IMR-90 (cell line): ENCODE data around the gene TMEM50B. TPM values are rescaled to one million over a fixed set of nuclear protein-coding genes. Genes with fewer than 3 reads are reported as not detected.
"Not testable (repeated sequence)": the region's sequence is repeated elsewhere in the genome, so short reads cannot be mapped to it uniquely, and the experiment has no call there.

Source experiments
- ATAC-seq: fragments of 200-7000 bp; cut with Tn5 transposase; 2 replicates; pipeline ENCODE4 v1.9.1; 2020; ENCODE audit warnings: low read depth, mild to moderate bottlenecking, moderate library complexity
- BruUV-seq: library from RNA; stranded (reverse); fragments of 400-500 nt; replicated peaks from 2 replicates; lab custom pipeline; 2021; lab: Mats Ljungman, UMichigan
- CTCF ChIA-PET: fragments of 300-600 bp; formaldehyde crosslinking; extraction: SDS; loops from one replicate; lab custom pipeline; 2021; ENCODE audit warnings: antibody characterized with exemption; lab: Yijun Ruan, JAX
- POLR2A ChIA-PET: fragments of 300-600 bp; sonication (Branson Sonifier 250); formaldehyde crosslinking; loops from one replicate; lab custom pipeline; 2022; ENCODE audit warnings: antibody characterized with exemption; ENCODE audit not compliant: unreplicated experiment; lab: Charles Lee
- DNase-seq: peaks from one replicate; pipeline ENCODE4 v3.0.0; 2013
- H2AFZ ChIP-seq: replicated peaks from 2 replicates; pipeline ENCODE3; 2013; ENCODE audit warnings: low read length, mild to moderate bottlenecking; ENCODE audit not compliant: poor library complexity
- H2AK5ac ChIP-seq: 2 replicates; pipeline ENCODE4 v1.6.1; 2013; ENCODE audit warnings: low read depth, low read length, inconsistent platforms
- H2AK9ac ChIP-seq: replicated peaks from 2 replicates; pipeline ENCODE3; 2013; ENCODE audit warnings: mild to moderate bottlenecking, low read depth, low read length, moderate library complexity; ENCODE audit not compliant: poor library complexity
- H2BK120ac ChIP-seq: 2 replicates; pipeline ENCODE4 v1.6.1; 2013; ENCODE audit warnings: low read depth, low read length, inconsistent platforms
- H2BK15ac ChIP-seq: 3 replicates; pipeline ENCODE4 v1.6.1; 2013; ENCODE audit warnings: low read depth, low read length, inconsistent platforms
- H2BK20ac ChIP-seq: 2 replicates; pipeline ENCODE4 v1.6.1; 2013; ENCODE audit warnings: low read depth, mild to moderate bottlenecking, inconsistent platforms, low read length, moderate library complexity
- H2BK5ac ChIP-seq: 2 replicates; pipeline ENCODE4 v1.6.1; 2013; ENCODE audit warnings: mild to moderate bottlenecking, low read depth, low read length, inconsistent platforms; ENCODE audit not compliant: poor library complexity, severe bottlenecking
- H3K14ac ChIP-seq: replicated peaks from 2 replicates; pipeline ENCODE4 v1.6.1; 2013; ENCODE audit warnings: low read depth, low read length, inconsistent platforms
- H3K18ac ChIP-seq: 2 replicates; pipeline ENCODE4 v1.6.1; 2013; ENCODE audit warnings: low read depth, low read length, control low read depth
- H3K23ac ChIP-seq: 2 replicates; pipeline ENCODE4 v1.6.1; 2013; ENCODE audit warnings: low read depth, low read length, inconsistent platforms
- H3K27ac ChIP-seq: 2 replicates; pipeline ENCODE4 v1.5.1; 2013; ENCODE audit warnings: mild to moderate bottlenecking, control low read depth, low read length; ENCODE audit not compliant: insufficient read depth
- H3K27me3 ChIP-seq: 2 replicates; pipeline ENCODE4 v1.6.1; 2013; ENCODE audit warnings: low read length; ENCODE audit not compliant: control insufficient read depth, insufficient read depth
- H3K36me3 ChIP-seq: 2 replicates; pipeline ENCODE4 v1.6.1; 2013; ENCODE audit warnings: low read length, mixed read lengths; ENCODE audit not compliant: control insufficient read depth, insufficient read depth
- H3K4ac ChIP-seq: 2 replicates; pipeline ENCODE4 v1.6.1; 2013; ENCODE audit warnings: low read depth, low read length, inconsistent platforms
- H3K4me1 ChIP-seq: 2 replicates; pipeline ENCODE4 v1.6.1; 2013; ENCODE audit warnings: low read length, mixed read lengths; ENCODE audit not compliant: control insufficient read depth, insufficient read depth
- H3K4me2 ChIP-seq: 2 replicates; pipeline ENCODE4 v1.6.1; 2013; ENCODE audit warnings: low read depth, mild to moderate bottlenecking, control low read depth, low read length, moderate library complexity
- H3K4me3 ChIP-seq: 2 replicates; pipeline ENCODE4 v1.5.1; 2013; ENCODE audit warnings: low read depth, mild to moderate bottlenecking, control low read depth, low read length, moderate library complexity; ENCODE audit not compliant: insufficient read depth
- H3K56ac ChIP-seq: 2 replicates; pipeline ENCODE4 v1.6.1; 2013; ENCODE audit warnings: low read length, inconsistent platforms; ENCODE audit not compliant: insufficient read depth; ENCODE audit errors: extremely low read depth
- H3K79me1 ChIP-seq, 2 experiments: 2 replicates each; pipeline ENCODE4 v1.6.1; 2013; ENCODE audit warnings: low read length in 2 of 2, inconsistent platforms in 1 of 2, low read depth in 1 of 2
- H3K9ac ChIP-seq: 2 replicates; pipeline ENCODE4 v1.6.1; 2013; ENCODE audit warnings: low read depth, low read length, control low read depth
- H3K9me1 ChIP-seq: 2 replicates; pipeline ENCODE4 v1.6.1; 2013; ENCODE audit warnings: low read length, inconsistent platforms; ENCODE audit not compliant: insufficient read depth
- H3K9me3 ChIP-seq: 2 replicates; pipeline ENCODE4 v1.6.1; 2013; ENCODE audit warnings: low read length; ENCODE audit not compliant: control insufficient read depth, insufficient read depth
- H4K20me1 ChIP-seq: 2 replicates; pipeline ENCODE4 v1.6.1; 2013; ENCODE audit warnings: low read length, inconsistent platforms; ENCODE audit not compliant: insufficient read depth
- H4K5ac ChIP-seq: 2 replicates; pipeline ENCODE4 v1.6.1; 2013; ENCODE audit warnings: mild to moderate bottlenecking, low read depth, low read length, control low read depth
- H4K8ac ChIP-seq, 2 experiments: 2 replicates each; pipeline ENCODE4 v1.6.1; 2013; ENCODE audit warnings: low read depth in 2 of 2, low read length in 2 of 2, control low read depth in 1 of 2, inconsistent platforms in 1 of 2
- H4K91ac ChIP-seq: 2 replicates; pipeline ENCODE4 v1.6.1; 2013; ENCODE audit warnings: low read depth, low read length, inconsistent platforms; ENCODE audit not compliant: insufficient read depth
- WGBS, 2 experiments: methylation state at CpG; one replicate each; pipeline versions ENCODE4 v1.1.5 to v1.1.7; 2013; ENCODE audit warnings: missing lambda C conversion rate in 2 of 2; ENCODE audit not compliant: insufficient read length in 1 of 2; ENCODE audit errors: extremely low coverage in 2 of 2; 5-methylcytosine and 5-hydroxymethylcytosine counted together
- dilution Hi-C: fragments of 300-500 bp; cut with HindIII; formaldehyde crosslinking; loops from one replicate; pipeline ENCODE4 v1.14.3; 2018; ENCODE audit warnings: low sequenced_read_pairs; ENCODE audit not compliant: unreplicated experiment
- in situ Hi-C: fragments of 300-500 bp; cut with MboI; formaldehyde crosslinking; loops from 3 replicates; pipeline ENCODE4 v1.14.3; 2019; ENCODE audit warnings: low sequenced_read_pairs, inconsistent platforms, mixed read lengths
- intact Hi-C: fragments of 100-400 bp; cut with micrococcal nuclease; formaldehyde crosslinking; loops from 2 replicates; pipeline ENCODE4 v1.10.0; 2022
- polyA plus RNA-seq, 3 experiments: library from polyadenylated mRNA; depleted of rRNA; stranded (reverse); fragments of >200 nt; gene quantifications; 2 replicates each; pipeline ENCODE4 v1.2.3, GENCODE V29; 2012; ENCODE audit warnings: low replicate concordance in 1 of 3
- total RNA-seq: library from RNA; depleted of rRNA; stranded (reverse); fragments of >200 nt; gene quantifications from 2 replicates; pipeline ENCODE4 v1.2.3, GENCODE V29; 2012

The TMEM50B gene
- total and polyA plus RNA-seq, 2 of the 4 experiments (the other 2 are of a cell fraction), result 10.9 to 25.9 TPM

DNA sequence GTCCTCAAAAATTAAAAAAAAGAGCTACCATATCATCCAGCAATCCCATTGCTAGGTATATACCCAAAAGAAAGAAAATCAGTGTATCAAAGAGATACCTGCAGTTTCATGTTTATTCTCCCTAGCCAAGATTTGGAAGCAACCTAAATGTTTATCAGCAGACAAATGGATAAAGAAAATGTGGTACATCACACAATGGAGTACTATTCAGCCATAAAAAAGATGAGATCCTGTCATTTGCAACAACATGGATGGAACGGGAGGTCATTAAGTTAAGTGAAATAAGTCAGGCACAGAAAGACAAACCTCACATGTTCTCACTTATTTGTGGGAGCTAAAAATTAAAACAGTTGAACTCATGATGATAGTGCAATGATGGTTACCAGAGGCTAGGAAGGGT is 27.2 kb upstream of the TMEM50B start:
- H3K79me1 ChIP-seq, H3K23ac ChIP-seq, ATAC-seq, H3K4me3 ChIP-seq, H3K56ac ChIP-seq, H2AK5ac ChIP-seq, H3K9me3 ChIP-seq, H3K4me2 ChIP-seq, POLR2A ChIA-PET, H3K14ac ChIP-seq, H2BK120ac ChIP-seq, H3K9me1 ChIP-seq, H4K20me1 ChIP-seq, BruUV-seq, H2AK9ac ChIP-seq, in situ Hi-C loops, H3K9ac ChIP-seq, intact Hi-C loops, H2BK15ac ChIP-seq, H4K8ac ChIP-seq, H2AFZ ChIP-seq, H2BK20ac ChIP-seq, DNase-seq, H3K27me3 ChIP-seq, H4K91ac ChIP-seq, dilution Hi-C loops, H2BK5ac ChIP-seq, H3K4me1 ChIP-seq, H4K5ac ChIP-seq, H3K4ac ChIP-seq, H3K27ac ChIP-seq, H3K18ac ChIP-seq: not testable (repeated sequence)
- peaks cover 23% of the 10 kb centered on the region for H3K36me3 ChIP-seq
- WGBS, 2 experiments, result no CpG with 5 or more reads among the region's 1 CpG
- CTCF ChIA-PET, result interaction anchor here (0.6 kb wide), 1 partner anchor 196 kb away, joined by 3 read pairs; no protein-coding TSS in a partner anchor
